WI38 (cell line): ENCODE data around the gene KCNK4.

ENCODE experiments used
- H3K4me3 ChIP-seq: 2 replicates; pipeline ENCODE4 v1.5.1; 2011; ENCODE audit warnings: low read depth, mild to moderate bottlenecking, control low read depth, low read length
- TF ChIP-seq, protein P1 (sequence below): IDR thresholded peaks from 2 replicates; pipeline ENCODE4 v1.5.1; 2012; ENCODE audit warnings: low read depth, mild to moderate bottlenecking, control low read depth, low read length

The KCNK4 gene

DNA sequence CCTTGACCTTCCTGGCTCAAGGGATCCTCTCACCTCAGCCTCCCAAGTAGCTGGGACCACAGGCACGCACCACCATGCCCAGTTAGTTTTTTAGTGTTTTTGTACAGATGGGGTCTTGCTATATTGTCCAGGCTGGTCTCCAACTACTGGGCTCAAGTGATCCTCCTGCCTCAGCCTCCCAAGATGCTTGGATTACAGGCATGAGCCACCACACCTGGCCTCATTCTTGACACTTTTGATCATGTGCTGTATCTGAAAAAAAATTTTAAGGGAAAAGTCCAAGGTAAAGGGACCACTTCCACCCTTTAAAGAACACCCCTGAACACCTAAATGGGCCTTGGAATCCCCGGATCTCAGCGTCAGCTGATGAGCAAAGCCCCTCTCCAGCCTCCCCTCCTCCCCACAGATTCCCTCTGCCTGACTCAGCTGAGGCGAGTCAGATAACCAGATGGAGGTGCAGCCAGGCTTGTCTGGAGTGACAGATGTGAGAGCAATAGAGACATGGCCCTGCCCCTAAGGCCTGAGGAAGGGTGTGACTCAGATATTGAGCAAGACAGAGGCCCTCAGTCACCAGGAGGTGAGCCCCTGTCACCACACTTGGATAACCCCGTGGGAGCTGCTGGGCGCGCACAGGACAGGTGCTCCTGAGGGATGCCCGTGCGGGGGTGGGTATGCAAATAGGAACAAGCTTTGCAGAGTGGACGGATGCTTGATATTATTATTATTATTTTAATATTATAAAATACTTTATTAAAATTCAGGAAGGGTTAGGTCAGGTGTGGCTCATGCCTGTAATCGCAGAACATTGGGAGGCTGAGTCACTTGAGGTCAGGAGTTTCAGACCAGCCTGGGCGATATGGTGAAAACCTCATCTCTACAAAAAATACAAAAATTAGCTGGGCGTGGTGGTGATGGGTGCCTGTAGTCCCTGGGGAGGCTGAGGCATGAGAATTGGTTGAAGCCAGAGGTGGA, 43.9 kb downstream of the KCNK4 start:
- H3K4me3 ChIP-seq, result no peak overlapping the region
- TF ChIP-seq, protein P1, sequence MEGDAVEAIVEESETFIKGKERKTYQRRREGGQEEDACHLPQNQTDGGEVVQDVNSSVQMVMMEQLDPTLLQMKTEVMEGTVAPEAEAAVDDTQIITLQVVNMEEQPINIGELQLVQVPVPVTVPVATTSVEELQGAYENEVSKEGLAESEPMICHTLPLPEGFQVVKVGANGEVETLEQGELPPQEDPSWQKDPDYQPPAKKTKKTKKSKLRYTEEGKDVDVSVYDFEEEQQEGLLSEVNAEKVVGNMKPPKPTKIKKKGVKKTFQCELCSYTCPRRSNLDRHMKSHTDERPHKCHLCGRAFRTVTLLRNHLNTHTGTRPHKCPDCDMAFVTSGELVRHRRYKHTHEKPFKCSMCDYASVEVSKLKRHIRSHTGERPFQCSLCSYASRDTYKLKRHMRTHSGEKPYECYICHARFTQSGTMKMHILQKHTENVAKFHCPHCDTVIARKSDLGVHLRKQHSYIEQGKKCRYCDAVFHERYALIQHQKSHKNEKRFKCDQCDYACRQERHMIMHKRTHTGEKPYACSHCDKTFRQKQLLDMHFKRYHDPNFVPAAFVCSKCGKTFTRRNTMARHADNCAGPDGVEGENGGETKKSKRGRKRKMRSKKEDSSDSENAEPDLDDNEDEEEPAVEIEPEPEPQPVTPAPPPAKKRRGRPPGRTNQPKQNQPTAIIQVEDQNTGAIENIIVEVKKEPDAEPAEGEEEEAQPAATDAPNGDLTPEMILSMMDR, result no peak

DNA sequence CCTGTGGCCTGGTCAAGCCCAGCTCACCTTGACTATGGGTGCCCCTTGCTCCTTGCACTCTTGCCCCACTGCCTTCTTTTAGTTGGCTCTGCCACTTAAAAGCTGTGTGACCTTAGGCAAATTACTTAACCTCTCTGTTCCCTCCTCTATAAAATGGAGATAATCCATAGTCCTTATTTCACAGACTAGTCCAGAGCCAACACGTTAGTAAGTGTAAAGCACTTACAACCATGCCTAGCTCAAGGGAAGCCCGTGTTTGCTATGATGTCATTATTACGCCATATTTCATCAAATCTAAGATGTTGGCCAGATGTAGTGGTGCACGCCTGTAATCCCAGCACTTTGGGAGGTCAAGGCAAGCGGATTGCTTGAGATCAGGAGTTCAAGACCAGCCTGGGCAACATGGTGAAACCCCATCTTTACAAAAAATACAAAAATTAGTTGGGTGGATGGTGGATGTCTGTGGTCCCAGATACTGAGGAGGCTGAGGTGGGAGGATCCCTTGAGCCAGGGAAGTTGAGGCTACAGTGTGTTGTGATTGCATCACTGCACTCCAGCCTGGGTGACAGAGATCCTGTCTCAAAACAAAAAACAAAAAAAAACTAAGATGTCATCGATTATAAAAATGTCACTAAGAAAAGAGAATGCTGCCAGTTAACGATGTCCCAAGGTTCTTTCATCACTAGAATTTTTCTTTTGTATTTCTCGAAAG, 46.6 kb downstream of the KCNK4 start:
- TF ChIP-seq, protein P1, result no peak
- no peak overlapping the region for H3K4me3 ChIP-seq

DNA sequence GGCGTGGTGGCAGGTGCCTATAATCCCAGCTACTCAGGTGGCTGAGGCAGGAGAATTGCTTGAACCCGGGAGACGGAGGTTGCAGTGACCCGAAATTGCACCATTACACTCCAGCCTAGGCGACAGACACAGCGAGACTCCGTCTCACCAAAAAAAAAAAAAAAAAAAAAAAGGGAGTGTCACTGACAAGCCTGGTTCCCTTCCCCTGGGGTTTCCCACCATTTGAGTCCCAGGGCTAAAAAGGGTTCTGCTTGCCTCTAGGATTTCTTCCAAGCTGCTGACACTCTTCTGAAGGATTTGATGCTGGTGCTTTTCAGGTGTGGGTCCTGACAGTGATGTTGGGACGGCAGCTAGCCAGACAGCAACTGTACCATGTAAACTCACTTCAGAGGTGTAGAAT, 47.6 kb downstream of the KCNK4 start:
- TF ChIP-seq, protein P1, result no peak
- H3K4me3 ChIP-seq, result no peak overlapping the region

DNA sequence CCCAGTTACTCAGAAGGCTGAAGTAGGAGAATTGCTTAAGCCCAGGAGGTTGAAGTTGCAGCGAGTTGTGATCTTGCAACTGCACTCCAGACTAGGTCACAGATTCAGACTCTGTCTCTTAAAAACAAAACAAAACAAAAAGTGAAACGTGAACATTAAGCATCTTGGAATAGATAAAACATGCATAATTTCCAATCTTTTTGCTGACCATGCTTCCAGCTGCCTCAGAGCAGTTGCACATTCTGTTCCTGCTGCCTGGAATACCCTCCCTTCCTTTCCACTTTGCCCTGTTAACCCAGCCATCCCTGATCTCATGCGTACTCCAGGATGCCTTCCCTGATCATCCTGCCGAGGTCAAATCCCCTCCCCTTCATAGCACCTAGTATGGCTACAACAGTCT, 48.2 kb downstream of the KCNK4 start:
- H3K4me3 ChIP-seq, result no peak overlapping the region
- TF ChIP-seq, protein P1, result no peak

DNA sequence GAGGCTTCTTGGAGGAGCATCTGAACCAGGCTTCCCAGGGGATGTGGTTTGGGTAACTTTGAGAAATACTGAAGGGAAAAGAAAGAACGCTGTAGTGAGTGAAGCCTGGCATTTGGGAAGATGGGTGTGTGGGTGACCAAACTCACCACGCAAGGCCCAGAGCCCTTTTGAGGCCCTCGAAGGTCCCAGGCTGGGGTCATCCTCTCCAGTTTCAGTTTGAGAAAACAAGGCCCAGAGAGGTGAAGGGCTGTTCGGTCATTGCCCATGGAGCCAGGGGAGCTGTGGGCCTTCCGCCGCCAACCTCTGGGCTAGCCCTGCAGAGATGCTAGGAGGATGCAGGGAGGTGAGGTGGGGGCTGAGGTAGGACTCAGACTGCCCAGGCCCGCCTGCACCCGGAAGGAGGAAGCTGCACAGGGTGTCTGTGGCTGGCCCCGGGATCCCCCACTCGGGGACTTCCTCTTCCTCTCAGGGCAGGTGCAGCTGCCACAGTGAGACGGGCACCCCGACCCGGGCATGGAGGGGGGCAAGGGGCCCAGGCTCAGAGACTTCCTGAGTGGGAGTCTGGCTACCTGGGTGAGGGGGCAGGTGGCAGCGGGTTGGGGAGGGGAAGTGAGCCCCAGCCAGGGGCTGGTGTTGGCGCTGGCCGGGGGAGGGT, 48.8 kb downstream of the KCNK4 start, which contains the start of gene CCDC88B:
Gene CCDC88B, plus strand, starts transcription at position 451 of the 655 bp plus-strand sequence. Its CDS starts 63 bp downstream, at position 514.
- no peak within 1 kb of the TSS for H3K4me3 ChIP-seq

DNA sequence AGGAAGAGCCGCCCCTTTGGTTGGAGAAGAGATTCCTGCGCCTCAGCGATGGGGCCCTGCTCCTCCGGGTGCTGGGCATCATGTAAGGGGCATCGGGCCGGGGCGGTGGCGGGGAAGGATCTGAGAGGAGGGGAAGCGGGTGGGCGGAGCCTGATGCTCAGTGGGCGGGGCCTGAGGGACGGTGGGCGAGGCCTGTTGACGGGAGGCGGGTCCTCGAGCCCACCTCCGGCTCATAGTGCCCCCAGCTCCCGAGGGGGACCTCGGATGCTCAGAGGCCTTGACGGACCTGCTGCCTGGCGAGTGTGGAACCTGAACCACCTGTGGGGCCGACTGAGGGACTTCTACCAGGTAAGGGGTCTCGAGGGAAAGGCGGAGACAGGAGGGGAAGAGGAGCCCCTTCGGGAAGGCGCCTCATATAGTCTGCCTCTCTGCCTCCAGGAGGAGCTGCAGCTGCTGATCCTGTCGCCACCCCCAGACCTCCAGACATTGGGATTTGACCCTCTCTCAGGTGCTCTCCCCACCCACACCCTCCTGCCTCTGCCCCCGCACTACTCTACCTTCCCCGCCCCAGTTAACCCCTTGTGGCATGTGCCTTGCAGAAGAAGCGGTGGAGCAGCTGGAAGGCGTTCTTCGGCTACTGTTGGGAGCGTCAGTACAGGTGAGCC, 49.7 kb downstream of the KCNK4 start:
- no peak overlapping the region for H3K4me3 ChIP-seq
- TF ChIP-seq, protein P1, result no peak

More for the DNA sequence above, 48.8 kb downstream of the KCNK4 start, which contains the start of gene CCDC88B:
- TF ChIP-seq, protein P1, result no peak
